HG03135 (cell line): ENCODE data around the gene KIR2DL1.
"Not testable (repeated sequence)": the region's sequence is repeated elsewhere in the genome, so short reads cannot be mapped to it uniquely, and the experiment has no call there.

ENCODE experiments used
- ATAC-seq: cut with Tn5 transposase; IDR thresholded peaks from one replicate; pipeline ENCODE4 v1.9.1; 2021; ENCODE audit warnings: mild to moderate bottlenecking, moderate library complexity; ENCODE audit not compliant: unreplicated experiment

The KIR2DL1 gene

DNA sequence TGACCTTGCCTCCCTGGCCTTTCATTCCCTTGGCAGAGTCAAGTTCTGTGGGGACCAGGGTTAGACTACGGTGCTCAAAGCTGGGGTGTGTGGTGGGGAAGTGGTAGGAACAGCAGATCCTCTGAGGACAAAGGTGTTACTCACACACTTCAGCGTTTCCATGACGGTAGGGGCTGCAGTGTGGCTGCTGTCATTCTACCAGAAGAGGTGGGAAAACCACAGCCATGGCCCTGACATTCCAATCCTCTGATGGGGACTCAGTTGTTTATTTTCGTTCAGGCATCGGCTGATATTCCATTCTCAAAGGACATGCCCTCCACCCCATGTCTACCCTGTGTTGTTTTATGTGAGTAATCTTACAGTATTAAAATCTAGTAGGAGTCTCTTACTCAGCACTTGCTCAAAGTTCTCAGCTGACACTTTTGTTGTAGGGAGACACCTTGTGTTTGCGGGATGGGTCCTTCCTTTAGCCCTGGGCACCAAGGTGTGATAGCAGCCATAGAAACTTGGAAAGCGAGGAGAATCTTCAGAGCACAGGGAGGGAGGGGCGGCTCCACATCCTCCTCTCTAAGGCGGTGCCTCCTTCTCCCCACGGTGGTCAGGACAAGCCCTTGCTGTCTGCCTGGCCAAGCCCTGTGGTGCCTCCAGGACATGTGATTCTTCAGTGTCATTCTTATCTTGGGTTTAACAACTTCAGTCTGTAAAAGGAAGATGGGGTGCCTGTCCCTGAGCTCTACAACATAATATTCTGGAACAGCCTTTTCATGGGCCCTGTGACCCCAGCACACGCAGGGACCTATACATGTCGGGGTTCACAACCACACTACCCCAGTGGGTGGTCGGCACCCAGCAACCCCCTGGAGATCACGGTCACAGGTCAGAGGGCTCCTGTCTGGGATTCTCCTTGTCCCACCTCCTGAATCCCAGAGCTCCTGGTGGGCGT, 1.7 kb downstream of the KIR2DL1 start:
- not testable (repeated sequence) for ATAC-seq

DNA sequence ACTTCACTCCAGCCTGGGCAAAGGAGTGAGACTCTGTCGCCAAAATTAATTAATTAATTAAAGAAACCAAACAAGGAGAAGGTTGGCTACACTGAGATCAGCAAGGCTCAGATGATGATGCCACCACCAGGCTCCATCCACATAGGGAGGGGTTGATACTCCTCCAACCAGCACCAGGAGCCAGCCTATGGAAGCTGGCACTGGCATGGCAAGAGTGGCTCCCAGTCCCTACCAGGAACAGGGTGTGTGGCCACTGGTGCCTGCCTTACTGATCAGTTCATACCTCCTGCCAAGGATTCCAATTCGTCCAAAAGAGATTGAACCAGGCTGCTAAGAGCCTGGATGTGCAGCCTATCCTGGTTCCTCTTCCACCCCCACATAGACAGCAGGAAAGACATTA, 3.1 kb downstream of the KIR2DL1 start:
- ATAC-seq, result not testable (repeated sequence)

DNA sequence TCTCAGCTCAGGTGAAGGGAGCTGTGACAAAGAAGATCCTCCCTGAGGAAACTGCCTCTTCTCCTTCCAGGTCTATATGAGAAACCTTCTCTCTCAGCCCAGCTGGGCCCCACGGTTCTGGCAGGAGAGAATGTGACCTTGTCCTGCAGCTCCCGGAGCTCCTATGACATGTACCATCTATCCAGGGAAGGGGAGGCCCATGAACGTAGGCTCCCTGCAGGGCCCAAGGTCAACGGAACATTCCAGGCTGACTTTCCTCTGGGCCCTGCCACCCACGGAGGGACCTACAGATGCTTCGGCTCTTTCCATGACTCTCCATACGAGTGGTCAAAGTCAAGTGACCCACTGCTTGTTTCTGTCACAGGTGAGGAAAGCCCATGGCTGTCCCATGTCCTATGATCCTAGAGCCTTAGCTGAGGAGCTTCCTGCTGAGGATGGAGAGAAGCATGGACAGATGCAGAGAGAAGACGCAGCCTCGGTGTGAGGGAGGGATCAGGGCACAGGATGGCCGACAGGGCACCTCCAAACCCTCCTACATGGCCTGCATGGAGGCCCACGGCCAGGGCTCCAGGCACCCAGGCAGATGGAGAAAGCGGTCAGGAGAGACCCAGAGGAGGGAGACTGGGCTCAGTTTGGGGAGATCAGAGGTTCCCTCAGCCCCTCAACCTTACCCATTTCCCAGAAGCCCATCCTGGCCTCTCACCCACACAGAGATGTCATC, 5.7 kb downstream of the KIR2DL1 start:
- ATAC-seq, result not testable (repeated sequence)

DNA sequence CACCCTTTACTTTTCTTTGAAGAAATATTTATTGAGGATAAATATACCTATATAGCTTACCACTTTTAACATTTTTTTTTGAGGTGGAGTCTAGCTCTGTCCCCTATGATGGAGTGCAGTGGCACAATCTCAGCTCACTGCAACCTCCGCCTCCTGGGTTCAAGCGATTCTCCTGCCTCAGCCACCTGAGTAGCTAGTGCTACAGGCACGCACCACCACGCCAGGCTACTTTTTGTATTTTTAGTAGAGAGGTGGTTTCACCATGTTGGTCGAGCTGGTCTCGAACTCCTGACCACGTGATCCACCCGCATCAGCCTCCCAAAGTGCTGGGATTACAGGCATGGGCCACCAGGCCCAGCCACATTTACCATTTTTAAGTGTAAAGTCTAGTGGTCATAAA, 6.2 kb downstream of the KIR2DL1 start:
- not testable (repeated sequence) for ATAC-seq

DNA sequence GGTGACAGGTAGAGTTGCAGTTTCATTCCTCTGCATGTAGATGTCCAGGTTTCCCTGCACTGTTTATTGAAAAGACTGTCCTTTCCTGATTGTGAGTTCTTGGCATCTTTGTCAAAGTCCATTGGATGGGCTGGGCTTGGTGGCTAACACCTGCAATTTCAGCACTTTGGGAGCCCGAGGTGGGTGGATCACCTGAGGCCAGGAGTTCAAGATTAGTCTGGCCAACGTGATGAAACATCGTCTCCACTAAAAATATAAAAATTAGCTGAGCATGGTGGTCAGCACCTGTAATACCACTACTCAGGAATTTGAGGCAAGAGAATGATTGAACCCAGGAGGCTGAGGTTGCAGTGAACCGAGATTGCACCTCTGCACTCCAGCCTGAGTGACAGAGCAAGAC, 8.3 kb downstream of the KIR2DL1 start:
- ATAC-seq, result not testable (repeated sequence)

DNA sequence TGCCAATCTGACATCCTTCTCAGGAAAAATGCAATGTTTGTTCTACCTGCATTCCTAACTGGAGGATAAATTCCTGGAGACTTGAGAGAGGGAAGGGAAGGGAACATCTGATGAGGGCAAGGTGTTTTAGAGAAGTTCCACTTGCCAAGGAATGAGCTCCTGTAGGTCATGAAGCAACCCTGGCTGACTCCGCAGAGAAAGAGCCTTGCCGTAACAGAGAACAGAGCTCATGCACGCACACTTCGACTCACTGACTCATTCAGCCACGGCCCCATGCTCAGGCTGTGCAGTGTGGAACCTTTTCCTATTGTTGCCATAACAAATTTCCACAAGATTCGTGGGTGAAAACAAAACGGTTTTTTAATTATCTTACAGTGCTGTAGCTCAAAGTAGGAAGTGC, 9.3 kb downstream of the KIR2DL1 start:
- ATAC-seq, result not testable (repeated sequence)

DNA sequence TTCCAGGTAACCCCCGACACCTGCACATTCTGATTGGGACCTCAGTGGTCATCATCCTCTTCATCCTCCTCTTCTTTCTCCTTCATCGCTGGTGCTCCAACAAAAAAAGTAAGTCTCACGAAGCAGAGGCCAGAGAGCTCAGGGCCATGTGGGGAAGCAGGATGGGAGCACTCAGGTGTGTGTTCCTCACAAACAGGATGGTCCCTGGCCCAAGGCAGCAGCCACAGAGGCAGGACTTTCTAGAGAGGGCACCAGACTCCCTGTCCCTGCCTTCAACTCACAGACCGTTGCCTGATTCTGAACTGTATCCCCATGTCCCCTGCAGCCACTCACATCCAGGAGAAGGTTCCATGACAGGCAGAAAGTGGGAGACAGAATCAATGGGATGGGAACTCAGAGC, 13.3 kb downstream of the KIR2DL1 start:
- ATAC-seq, result not testable (repeated sequence)

DNA sequence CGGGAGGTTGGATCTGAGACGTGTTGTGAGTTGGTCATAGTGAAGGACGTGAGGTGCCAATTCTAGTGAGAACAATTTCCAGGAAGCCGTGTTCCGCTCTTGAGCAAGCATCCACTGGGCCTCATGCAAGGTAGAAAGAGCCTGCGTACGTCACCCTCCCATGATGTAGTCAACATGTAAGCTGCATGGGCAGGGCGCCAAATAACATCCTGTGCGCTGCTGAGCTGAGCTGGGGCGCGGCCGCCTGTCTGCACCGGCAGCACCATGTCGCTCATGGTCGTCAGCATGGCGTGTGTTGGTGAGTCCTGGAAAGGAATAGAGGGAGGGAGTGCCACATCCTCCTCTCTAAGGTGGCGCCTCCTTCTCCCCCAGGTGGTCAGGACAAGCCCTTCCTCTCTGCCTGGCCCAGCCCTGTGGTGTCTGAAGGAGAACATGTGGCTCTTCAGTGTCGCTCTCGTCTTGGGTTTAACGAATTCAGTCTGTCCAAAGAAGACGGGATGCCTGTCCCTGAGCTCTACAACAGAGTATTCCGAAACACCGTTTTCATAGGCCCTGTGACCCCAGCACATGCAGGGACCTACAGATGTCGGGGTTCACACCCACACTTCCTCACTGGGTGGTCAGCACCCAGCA, 16.6 kb downstream of the KIR2DL1 start:
- not testable (repeated sequence) for ATAC-seq

DNA sequence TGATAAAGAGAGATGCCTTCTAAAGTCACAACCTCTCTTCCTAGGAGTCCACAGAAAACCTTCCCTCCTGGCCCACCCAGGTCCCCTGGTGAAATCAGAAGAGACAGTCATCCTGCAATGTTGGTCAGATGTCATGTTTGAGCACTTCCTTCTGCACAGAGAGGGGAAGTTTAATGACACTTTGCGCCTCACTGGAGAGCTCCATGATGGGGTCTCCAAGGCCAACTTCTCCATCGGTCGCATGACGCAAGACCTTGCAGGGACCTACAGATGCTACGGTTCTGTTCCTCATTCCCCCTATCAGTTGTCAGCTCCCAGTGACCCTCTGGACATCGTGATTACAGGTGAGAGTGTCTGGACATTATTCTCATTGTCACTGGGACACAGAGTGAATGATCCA, 18.6 kb downstream of the KIR2DL1 start:
- ATAC-seq, result not testable (repeated sequence)

DNA sequence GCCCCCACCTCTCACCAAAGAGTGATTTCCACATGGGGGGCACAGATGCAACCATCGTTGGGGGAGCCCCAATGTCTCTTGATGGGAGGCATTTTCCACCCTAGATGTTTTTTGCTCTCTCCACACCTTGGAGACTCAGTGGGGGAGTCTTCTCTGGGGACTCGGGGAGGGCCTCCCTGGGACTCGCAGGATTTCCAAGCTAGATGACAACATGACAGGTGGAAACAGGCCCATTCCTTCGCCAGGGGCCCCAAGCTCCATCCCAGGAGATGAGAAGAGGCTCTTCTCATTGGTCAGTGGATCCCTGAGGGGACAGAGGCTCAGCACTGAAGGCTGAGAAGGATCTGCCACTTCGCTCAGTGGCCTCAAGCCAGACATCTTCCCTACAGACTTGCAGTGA, 21.1 kb downstream of the KIR2DL1 start:
- ATAC-seq, result no peak

DNA sequence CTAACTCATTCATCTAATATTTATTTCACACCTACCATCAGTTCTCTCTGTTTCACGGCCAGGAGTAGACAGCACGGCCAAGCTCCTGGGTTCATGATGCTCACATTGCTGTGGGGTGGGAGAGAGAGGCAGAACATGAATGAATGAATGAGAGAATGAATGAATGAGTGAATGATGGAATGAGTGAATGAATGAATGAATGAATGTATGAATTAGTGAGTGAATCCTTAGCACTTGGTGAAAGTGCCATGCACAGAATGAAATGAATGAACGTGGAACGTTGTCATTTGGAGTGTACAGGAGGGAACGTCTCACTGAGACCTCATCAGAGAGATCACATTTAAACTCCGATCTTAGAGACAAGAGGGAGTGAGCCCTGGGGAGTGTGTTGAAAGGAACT, 21.9 kb downstream of the KIR2DL1 start:
- ATAC-seq, result no peak

DNA sequence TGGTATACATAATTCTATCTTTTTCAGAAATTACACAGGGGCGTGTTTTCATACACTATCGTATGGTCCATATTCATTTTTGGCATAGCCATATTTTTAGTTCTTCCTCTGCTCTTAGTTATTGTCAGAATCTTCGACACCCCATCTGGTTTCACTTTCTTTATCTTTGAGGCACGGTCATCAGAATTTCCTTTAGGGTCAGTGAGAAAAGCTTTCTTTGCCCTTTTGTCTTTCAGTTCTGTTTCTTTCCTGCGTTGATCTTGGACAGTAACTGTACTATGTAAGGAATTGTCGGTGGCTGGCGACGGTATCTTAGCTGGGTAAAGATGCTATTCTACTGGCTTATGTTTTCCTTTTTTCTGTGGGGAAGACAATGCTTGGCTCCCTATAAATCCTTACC, 23.2 kb downstream of the KIR2DL1 start:
- ATAC-seq, result no peak

DNA sequence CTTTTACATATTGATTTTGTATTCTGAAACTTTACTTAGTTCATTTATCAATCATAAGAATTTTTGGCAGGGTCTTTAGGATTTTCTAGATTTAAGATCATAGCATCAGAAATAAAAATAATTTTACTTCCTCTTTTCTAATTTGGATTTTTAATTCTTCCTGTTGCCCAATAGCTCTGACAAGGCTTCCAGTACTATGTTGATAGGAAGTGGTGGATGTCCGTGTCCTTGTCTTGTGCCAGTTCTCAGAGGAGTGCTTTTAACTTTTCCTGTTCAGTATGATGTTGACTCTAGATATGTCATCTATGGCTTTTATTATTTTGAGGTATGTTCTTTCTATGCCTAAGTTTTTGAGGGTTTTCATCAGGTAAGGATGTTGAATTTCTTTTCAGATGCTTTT, 26.2 kb downstream of the KIR2DL1 start:
- no peak for ATAC-seq

DNA sequence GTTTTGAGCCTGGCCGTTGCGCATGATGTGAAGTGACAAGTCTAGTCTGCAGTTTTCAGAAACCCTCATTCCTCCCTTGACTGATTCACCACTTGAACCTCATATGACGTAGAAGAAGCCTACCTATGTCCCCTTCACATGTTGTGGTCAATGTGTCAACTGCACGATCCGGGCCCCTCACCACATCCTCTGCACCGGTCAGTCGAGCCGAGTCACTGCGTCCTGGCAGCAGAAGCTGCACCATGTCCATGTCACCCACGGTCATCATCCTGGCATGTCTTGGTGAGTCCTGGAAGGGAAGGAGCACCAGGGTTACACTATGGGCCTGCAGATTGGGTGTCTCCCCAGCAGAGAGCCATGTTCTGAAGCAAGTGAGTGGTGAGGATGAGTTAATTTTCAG, 33.8 kb downstream of the KIR2DL1 start, which contains the start of gene KIR2DL4:
TSS of gene KIR2DL4 (plus strand) at position 201 of the 400 bp plus-strand sequence. CDS start at position 243, 42 bp downstream.
- no peak for ATAC-seq

DNA sequence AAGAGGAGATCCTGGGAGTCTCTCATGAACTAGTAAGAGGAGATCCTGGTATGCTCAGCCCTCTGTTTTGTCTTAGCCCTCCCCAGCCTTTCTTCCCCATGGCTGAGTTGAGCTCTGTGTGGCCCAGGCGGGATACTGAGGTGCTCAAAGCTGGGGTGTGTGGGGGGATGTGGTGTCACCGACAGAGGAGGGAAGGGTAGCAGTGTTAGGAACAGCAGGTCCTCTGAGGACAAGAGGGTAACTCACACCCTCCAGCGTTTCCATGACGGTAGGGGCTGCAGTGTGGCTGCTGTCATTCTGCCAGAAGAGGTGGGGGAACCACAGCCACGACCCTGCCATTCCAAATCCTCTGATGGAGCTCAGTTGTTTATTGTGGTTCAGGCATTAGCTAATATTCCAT, 34.5 kb downstream of the KIR2DL1 start:
- no peak for ATAC-seq

DNA sequence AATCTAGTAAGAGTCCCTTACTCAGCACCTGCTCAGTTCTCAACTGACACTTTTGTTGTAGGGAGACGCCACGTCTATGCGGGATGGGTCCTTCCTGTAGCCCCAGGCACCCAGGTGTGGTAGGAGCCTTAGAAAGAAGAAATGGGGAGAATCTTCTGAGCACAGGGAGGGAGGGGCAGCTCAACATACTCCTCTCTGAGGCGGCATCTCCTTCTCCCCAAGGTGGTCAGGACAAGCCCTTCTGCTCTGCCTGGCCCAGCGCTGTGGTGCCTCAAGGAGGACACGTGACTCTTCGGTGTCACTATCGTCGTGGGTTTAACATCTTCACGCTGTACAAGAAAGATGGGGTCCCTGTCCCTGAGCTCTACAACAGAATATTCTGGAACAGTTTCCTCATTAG, 35.0 kb downstream of the KIR2DL1 start:
- no peak for ATAC-seq

DNA sequence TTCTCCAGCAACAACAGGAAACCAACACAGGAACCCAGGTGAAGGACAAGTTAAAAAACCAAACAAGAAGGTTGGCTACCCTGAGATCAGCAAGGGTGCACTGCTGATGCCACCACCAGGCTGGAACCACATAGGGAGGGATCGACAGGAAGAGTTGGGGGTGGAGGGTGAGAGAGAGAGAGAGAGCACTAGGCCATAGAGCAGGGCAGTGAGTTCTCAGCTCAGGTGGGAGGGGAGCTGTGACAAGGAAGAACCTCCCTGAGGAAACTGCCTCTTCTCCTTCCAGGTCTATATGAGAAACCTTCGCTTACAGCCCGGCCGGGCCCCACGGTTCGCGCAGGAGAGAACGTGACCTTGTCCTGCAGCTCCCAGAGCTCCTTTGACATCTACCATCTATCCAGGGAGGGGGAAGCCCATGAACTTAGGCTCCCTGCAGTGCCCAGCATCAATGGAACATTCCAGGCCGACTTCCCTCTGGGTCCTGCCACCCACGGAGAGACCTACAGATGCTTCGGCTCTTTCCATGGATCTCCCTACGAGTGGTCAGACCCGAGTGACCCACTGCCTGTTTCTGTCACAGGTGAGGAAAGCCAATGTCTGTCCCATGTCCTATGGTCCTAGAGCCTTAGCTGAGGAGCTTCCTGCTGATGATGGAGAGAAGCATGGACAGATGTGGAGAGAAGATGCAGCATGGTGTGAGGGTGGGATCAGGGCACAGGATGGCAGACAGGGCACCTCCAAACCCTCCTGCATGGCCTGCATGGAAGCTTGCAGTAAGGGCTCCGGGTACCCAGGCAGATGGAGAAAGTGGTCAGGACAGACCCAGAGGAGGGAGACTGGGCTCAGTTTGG, 36.3 kb downstream of the KIR2DL1 start:
- ATAC-seq, result no peak

DNA sequence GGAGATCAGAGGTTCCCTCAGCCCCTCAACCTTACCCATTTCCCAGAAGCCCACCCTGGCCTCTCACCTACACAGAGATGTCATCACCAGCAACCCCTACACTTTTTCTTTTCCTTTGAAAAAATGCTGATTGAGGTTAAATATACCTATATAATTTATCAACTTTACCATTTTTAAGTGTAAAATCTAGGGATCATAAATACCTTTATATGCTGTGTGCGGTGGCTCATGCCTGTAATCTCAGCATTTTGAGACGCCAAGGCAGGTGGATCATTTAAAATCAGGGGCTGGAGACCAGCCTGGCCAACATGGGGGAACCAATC, 36.9 kb downstream of the KIR2DL1 start:
- no peak for ATAC-seq

DNA sequence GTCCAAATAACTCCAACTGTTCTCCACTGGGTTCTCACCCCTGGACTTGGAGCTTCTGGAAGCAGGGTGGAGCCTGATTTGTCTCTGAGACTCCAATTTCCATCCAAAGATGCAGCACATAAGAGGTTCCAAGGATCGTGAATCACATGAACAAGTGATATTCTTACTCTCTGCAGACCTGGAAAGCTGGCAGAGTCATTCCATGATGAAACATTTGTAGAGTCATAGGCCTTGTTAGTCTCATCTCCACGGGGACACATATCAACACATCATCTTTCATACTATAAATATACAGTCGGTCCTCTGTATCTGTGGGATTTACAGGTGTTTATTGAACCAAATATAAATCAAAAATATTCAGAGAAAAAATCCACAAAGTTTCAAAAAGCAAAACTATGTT, 45.0 kb downstream of the KIR2DL1 start:
- ATAC-seq, result not testable (repeated sequence)

DNA sequence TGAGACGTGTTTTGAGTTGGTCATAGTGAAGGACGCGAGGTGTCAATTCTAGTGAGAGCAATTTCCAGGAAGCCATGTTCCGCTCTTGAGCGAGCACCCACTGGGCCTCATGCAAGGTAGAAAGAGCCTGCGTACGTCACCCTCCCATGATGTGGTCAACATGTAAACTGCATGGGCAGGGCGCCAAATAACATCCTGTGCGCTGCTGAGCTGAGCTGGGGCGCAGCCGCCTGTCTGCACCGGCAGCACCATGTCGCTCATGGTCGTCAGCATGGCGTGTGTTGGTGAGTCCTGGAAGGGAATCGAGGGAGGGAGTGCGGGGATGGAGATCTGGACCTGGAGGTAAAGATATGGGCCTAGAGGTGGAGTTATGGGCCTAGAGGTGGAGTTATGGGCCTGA, 46.7 kb downstream of the KIR2DL1 start, which contains the start of gene KIR3DL1:
TSS of gene KIR3DL1 (plus strand) at position 218 of the 400 bp plus-strand sequence.
- not testable (repeated sequence) for ATAC-seq
